ENCODE data around the gene RAX. TPM values are rescaled to one million over a fixed set of nuclear protein-coding genes. Genes with fewer than 3 reads are reported as not detected.
"Not testable (repeated sequence)": the region's sequence is repeated elsewhere in the genome, so short reads cannot be mapped to it uniquely, and the experiment has no call there.

RAX gene
- total RNA-seq, 1 experiment from 2014 or later = 18.3 TPM

DNA sequence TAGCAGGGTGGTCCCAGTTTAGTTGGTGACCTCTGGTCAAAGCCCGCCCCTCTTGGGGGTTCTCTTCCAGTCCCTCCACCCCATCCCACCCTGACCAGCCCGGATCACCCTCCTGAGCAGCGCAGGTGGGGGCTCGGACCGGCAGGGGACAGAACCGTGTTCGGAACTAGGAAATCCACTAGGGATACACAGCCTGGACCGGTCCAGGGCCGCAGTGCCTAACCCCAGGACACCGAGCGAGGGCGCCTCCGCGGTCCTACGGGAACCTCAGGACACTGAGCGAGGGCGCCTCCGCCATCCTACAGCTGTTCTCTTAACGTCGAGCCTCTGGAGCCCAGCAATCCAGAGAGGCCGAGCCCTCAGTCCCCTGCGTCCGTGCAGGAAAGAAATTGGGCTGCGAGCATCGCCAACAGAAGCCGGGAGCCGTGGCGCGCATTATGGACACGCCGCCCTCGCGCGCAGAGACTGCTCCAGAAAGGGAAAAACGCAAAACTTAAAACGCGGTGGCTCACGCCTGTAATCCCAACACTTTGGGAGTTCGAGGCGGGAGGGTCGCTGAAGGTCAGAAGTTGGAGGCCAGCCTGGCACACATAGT is 8.5 kb downstream of the RAX start:
- no peak for DNase-seq (ENCODE audit: low spot score)
- TF ChIP-seq EZH2 (IDR thresholded peaks at IDR 0.05; ENCODE audit: borderline replicate concordance, low read depth, low read length, poor library complexity, severe bottlenecking) = no peak
- TF ChIP-seq, protein P1, sequence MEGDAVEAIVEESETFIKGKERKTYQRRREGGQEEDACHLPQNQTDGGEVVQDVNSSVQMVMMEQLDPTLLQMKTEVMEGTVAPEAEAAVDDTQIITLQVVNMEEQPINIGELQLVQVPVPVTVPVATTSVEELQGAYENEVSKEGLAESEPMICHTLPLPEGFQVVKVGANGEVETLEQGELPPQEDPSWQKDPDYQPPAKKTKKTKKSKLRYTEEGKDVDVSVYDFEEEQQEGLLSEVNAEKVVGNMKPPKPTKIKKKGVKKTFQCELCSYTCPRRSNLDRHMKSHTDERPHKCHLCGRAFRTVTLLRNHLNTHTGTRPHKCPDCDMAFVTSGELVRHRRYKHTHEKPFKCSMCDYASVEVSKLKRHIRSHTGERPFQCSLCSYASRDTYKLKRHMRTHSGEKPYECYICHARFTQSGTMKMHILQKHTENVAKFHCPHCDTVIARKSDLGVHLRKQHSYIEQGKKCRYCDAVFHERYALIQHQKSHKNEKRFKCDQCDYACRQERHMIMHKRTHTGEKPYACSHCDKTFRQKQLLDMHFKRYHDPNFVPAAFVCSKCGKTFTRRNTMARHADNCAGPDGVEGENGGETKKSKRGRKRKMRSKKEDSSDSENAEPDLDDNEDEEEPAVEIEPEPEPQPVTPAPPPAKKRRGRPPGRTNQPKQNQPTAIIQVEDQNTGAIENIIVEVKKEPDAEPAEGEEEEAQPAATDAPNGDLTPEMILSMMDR (conservative IDR thresholded peaks at IDR 0.05; ENCODE audit: low read depth, low read length) = 0 out of 2 replicates have a peak, but pooled peaks have one; percentile 13
- no peak overlapping the region for H3K27ac ChIP-seq (ENCODE audit: low read depth, low read length, poor library complexity, severe bottlenecking)
- BruUV-seq (replicated peaks) = no TSS peak
- H3K4me1 ChIP-seq (ENCODE audit: insufficient read depth, low read length, poor library complexity, severe bottlenecking) = peaks cover 40% of the 10 kb centered on the region
- no peaks in the 10 kb centered on the region for H3K9me3 ChIP-seq (ENCODE audit: low read depth, low read length, poor library complexity, severe bottlenecking)
- ChIA-PET CTCF (interaction anchor here (0.8 to 1.0 kb wide), 3 partner anchors 9 to 137 kb away, joined by 3 to 5 read pairs (median 4); partner anchors contain the start of gene RAX), POLR2A (ENCODE audit: low non-redundant PET) (no interaction called here)
- peaks cover 5% of the 10 kb centered on the region for H3K36me3 ChIP-seq (ENCODE audit: insufficient read depth, low read length, poor library complexity, severe bottlenecking)
- H3K27me3 ChIP-seq (replicated peaks; ENCODE audit: insufficient read depth, low read depth, low read length, poor library complexity) = peaks cover 10% of the 10 kb centered on the region
- H3K4me3 ChIP-seq (ENCODE audit: low read depth, low read length, poor library complexity, severe bottlenecking) = peak overlapping the region; percentile 62
- intact Hi-C loops (cut with micrococcal nuclease; ENCODE audit: unreplicated experiment) = no loop called here

- TF ChIP-seq, protein P1 (conservative IDR thresholded peaks at IDR 0.05; ENCODE audit: low read depth, low read length) = no peak
- no peak for TF ChIP-seq EZH2 (IDR thresholded peaks at IDR 0.05; ENCODE audit: borderline replicate concordance, low read depth, low read length, poor library complexity, severe bottlenecking)
- Histone ChIP-seq H3K9me3 (ENCODE audit: low read depth, low read length, poor library complexity, severe bottlenecking) (no peaks in the 10 kb centered on the region), H3K36me3 (ENCODE audit: insufficient read depth, low read length, poor library complexity, severe bottlenecking) (peaks cover 5% of the 10 kb centered on the region), H3K27ac (ENCODE audit: low read depth, low read length, poor library complexity, severe bottlenecking) (no peak overlapping the region), H3K27me3 (replicated peaks; ENCODE audit: insufficient read depth, low read depth, low read length, poor library complexity) (peaks cover 10% of the 10 kb centered on the region), H3K4me1 (ENCODE audit: insufficient read depth, low read length, poor library complexity, severe bottlenecking) (peaks cover 37% of the 10 kb centered on the region), H3K4me3 (ENCODE audit: low read depth, low read length, poor library complexity, severe bottlenecking) (peak overlapping the region; percentile 62)
- POLR2A ChIA-PET (ENCODE audit: low non-redundant PET) = no interaction called here
- CTCF ChIA-PET = interaction anchor here (1.0 kb wide), 1 partner anchor 9 kb away, joined by 5 read pairs; the partner anchor contains the start of gene RAX
- DNase-seq (ENCODE audit: low spot score) = no peak
- intact Hi-C loops (cut with micrococcal nuclease; ENCODE audit: unreplicated experiment) = no loop called here
- no TSS peak for BruUV-seq (replicated peaks)
These were observed 9.1 kb downstream of the RAX start for GRCh38 chr18:59264121-59264571.

DNA sequence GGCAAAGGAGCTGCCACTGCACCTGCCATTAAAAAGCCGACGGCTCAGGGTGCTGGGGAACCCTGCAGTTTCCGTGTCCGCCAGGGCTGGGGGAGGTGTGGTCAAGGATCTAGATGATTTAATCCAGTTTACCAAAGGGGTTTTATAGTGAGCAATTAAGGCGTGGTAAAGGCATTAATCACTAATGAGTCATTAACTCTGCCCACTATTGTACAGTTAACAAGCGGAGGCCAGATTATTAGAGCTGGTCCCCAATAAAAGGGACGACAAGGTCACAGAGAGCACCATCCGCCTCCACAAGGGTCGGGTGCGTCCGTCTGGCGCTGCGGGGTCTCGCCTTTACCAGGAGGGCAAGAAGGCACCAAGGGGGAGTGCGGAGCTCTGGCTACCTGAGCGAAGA is 9.6 kb downstream of the RAX start:
- H3K4me1 ChIP-seq (ENCODE audit: insufficient read depth, low read length, poor library complexity, severe bottlenecking) = peaks cover 35% of the 10 kb centered on the region
- no peak for DNase-seq (ENCODE audit: low spot score)
- ChIA-PET POLR2A (ENCODE audit: low non-redundant PET) (no interaction called here), CTCF (interaction anchor here (1.0 kb wide), 1 partner anchor 10 kb away, joined by 5 read pairs; the partner anchor contains the start of gene RAX)
- H3K27ac ChIP-seq (ENCODE audit: low read depth, low read length, poor library complexity, severe bottlenecking) = no peak overlapping the region
- TF ChIP-seq, protein P1 (conservative IDR thresholded peaks at IDR 0.05; ENCODE audit: low read depth, low read length) = no peak
- no peak for TF ChIP-seq EZH2 (IDR thresholded peaks at IDR 0.05; ENCODE audit: borderline replicate concordance, low read depth, low read length, poor library complexity, severe bottlenecking)
- peaks cover 3% of the 10 kb centered on the region for H3K36me3 ChIP-seq (ENCODE audit: insufficient read depth, low read length, poor library complexity, severe bottlenecking)
- H3K4me3 ChIP-seq (ENCODE audit: low read depth, low read length, poor library complexity, severe bottlenecking) = no peak overlapping the region
- no TSS peak for BruUV-seq (replicated peaks)
- H3K9me3 ChIP-seq (ENCODE audit: low read depth, low read length, poor library complexity, severe bottlenecking) = no peaks in the 10 kb centered on the region
- intact Hi-C loops (cut with micrococcal nuclease; ENCODE audit: unreplicated experiment) = no loop called here
- peaks cover 10% of the 10 kb centered on the region for H3K27me3 ChIP-seq (replicated peaks; ENCODE audit: insufficient read depth, low read depth, low read length, poor library complexity)

DNA sequence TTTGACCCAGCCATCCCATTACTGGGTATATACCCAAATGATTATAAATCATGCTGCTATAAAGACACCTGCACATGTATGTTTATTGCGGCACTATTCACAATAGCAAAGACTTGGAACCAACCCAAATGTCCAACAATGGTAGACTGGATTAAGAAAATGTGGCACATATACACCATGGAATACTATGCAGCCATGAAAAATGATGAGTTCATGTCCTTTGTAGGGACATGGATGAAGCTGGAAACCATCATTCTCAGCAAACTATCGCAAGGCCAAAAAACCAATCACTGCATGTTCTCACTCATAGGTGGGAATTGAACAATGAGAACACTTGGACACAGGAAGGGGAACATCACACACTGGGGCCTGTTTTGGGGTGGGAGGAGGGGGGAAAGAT is 11.0 kb downstream of the RAX start:
- intact Hi-C loops (cut with micrococcal nuclease; ENCODE audit: unreplicated experiment); DNase-seq (ENCODE audit: low spot score); H3K27ac ChIP-seq (ENCODE audit: low read depth, low read length, poor library complexity, severe bottlenecking); H3K27me3 ChIP-seq (replicated peaks; ENCODE audit: insufficient read depth, low read depth, low read length, poor library complexity); H3K4me3 ChIP-seq (ENCODE audit: low read depth, low read length, poor library complexity, severe bottlenecking); H3K36me3 ChIP-seq (ENCODE audit: insufficient read depth, low read length, poor library complexity, severe bottlenecking); BruUV-seq (replicated peaks); H3K9me3 ChIP-seq (ENCODE audit: low read depth, low read length, poor library complexity, severe bottlenecking); POLR2A ChIA-PET (ENCODE audit: low non-redundant PET); CTCF ChIA-PET: not testable (repeated sequence)
- peaks cover 23% of the 10 kb centered on the region for H3K4me1 ChIP-seq (ENCODE audit: insufficient read depth, low read length, poor library complexity, severe bottlenecking)

DNA sequence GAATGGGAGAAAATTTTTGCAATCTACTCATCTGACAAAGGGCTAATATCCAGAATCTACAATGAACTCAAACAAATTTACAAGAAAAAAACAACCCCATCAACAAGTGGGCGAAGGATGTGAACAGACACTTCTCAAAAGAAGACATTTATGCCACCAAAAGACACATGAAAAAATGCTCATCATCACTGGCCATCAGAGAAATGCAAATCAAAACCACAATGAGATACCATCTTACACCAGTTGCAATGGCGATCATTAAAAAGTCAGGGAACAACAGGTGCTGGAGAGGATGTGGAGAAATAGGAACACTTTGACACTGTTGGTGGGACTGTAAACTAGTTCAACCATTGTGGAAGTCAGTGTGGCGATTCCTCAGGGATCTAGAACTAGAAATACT is 11.4 kb downstream of the RAX start:
- H3K36me3 ChIP-seq (ENCODE audit: insufficient read depth, low read length, poor library complexity, severe bottlenecking); DNase-seq (ENCODE audit: low spot score); CTCF ChIA-PET; H3K27ac ChIP-seq (ENCODE audit: low read depth, low read length, poor library complexity, severe bottlenecking); POLR2A ChIA-PET (ENCODE audit: low non-redundant PET); BruUV-seq (replicated peaks); H3K27me3 ChIP-seq (replicated peaks; ENCODE audit: insufficient read depth, low read depth, low read length, poor library complexity); H3K4me3 ChIP-seq (ENCODE audit: low read depth, low read length, poor library complexity, severe bottlenecking); intact Hi-C loops (cut with micrococcal nuclease; ENCODE audit: unreplicated experiment); H3K9me3 ChIP-seq (ENCODE audit: low read depth, low read length, poor library complexity, severe bottlenecking): not testable (repeated sequence)
- H3K4me1 ChIP-seq (ENCODE audit: insufficient read depth, low read length, poor library complexity, severe bottlenecking) = peaks cover 23% of the 10 kb centered on the region

All from A673 (cell line).